Lower lobe of right lung (tissue), 2 donors: ENCODE measurements around the gene FGF1. TPM values are rescaled to one million over a fixed set of nuclear protein-coding genes. Genes with fewer than 3 reads are reported as not detected.

ENCODE experiments used
- ATAC-seq, 2 donors: fragments of 200-7000 bp; cut with Tn5 transposase; one replicate each; pipeline ENCODE4 v1.9.1; 2020 to 2022; ENCODE audit warnings: mild to moderate bottlenecking in 2 of 2, moderate library complexity in 2 of 2
- DNase-seq: peaks from one replicate; pipeline ENCODE4 v3.0.0-alpha.2; 2020
- H3K27ac ChIP-seq: fragments of 200-600 bp; one replicate; pipeline ENCODE4 v1.8.0; 2022
- H3K27me3 ChIP-seq: fragments of 200-600 bp; one replicate; pipeline ENCODE4 v1.8.0; 2022; ENCODE audit warnings: low read depth
- H3K36me3 ChIP-seq: fragments of 200-600 bp; one replicate; pipeline ENCODE4 v1.8.0; 2022; ENCODE audit warnings: mild to moderate bottlenecking
- H3K4me1 ChIP-seq: fragments of 200-600 bp; one replicate; pipeline ENCODE4 v1.8.0; 2022
- H3K4me3 ChIP-seq: fragments of 200-600 bp; one replicate; pipeline ENCODE4 v1.8.0; 2022; ENCODE audit warnings: mild to moderate bottlenecking
- H3K9me3 ChIP-seq: fragments of 200-600 bp; one replicate; pipeline ENCODE4 v1.8.0; 2022
- CTCF ChIP-seq: fragments of 200-600 bp; IDR thresholded peaks from one replicate; pipeline ENCODE4 v1.8.0; 2022; ENCODE audit warnings: antibody characterized with exemption, mild to moderate bottlenecking
- intact Hi-C: fragments of 100-400 bp; cut with DNase I; formaldehyde crosslinking; loops from one replicate; pipeline ENCODE4 v1.11.0; 2022
- total RNA-seq: library from RNA; stranded (reverse); fragmentation: NEBNext Ultra II Directional; extraction: Animal tissue kit (Norgen Biotek cat#: 25700); gene quantifications from one replicate; pipeline ENCODE4 v1.2.1, GENCODE V29; 2021
- donor health status: DM: no; HTN: yes; CAD: no; lungs with severe emphysema.

The FGF1 gene
- total RNA-seq, 1 donor from 2014 or later = 0.97 TPM

GRCh38 chr5:142694092-142694856 lies 8.4 kb upstream of the FGF1 start:
- intact Hi-C loops = no loop called here
- ATAC-seq = no peak
- H3K4me3 ChIP-seq = no peak overlapping the region
- DNase-seq = no peak
- no peaks in the 10 kb centered on the region for H3K36me3 ChIP-seq
- H3K4me1 ChIP-seq = peaks cover 20% of the 10 kb centered on the region
- no peak overlapping the region for H3K27ac ChIP-seq
- no peaks in the 10 kb centered on the region for H3K27me3 ChIP-seq
- TF ChIP-seq CTCF = no peak
- no peaks in the 10 kb centered on the region for H3K9me3 ChIP-seq

- no peaks in the 10 kb centered on the region for H3K9me3 ChIP-seq
- TF ChIP-seq CTCF = no peak
- no peaks in the 10 kb centered on the region for H3K27me3 ChIP-seq
- H3K4me1 ChIP-seq = peaks cover 3% of the 10 kb centered on the region
- peak in 1 of 2 donors; percentile 57 for ATAC-seq
- DNase-seq = no peak
- no peak overlapping the region for H3K27ac ChIP-seq
- no peaks in the 10 kb centered on the region for H3K36me3 ChIP-seq
- H3K4me3 ChIP-seq = no peak overlapping the region
- intact Hi-C loops = no loop called here
These were observed 6.5 kb upstream of the FGF1 start for GRCh38 chr5:142692321-142692894.

- no peak for ATAC-seq
These were observed 4.8 kb upstream of the FGF1 start for GRCh38 chr5:142690667-142691066.

GRCh38 chr5:142689081-142689480 lies 3.2 kb upstream of the FGF1 start:
- TF ChIP-seq CTCF = no peak
- Histone ChIP-seq H3K4me3 (no peak overlapping the region), H3K36me3 (no peaks in the 10 kb centered on the region), H3K4me1 (peaks cover 5% of the 10 kb centered on the region), H3K27me3 (no peaks in the 10 kb centered on the region), H3K9me3 (no peaks in the 10 kb centered on the region), H3K27ac (no peak overlapping the region)
- DNase-seq (no peak), ATAC-seq (no peak)
- intact Hi-C loops = no loop called here

More at GRCh38 chr5:142690667-142691066, 4.8 kb upstream of the FGF1 start:
- Histone ChIP-seq H3K36me3 (no peaks in the 10 kb centered on the region), H3K27me3 (no peaks in the 10 kb centered on the region), H3K4me3 (no peak overlapping the region), H3K9me3 (no peaks in the 10 kb centered on the region), H3K4me1 (no peaks in the 10 kb centered on the region), H3K27ac (no peak overlapping the region)
- no peak for TF ChIP-seq CTCF
- intact Hi-C loops = no loop called here
- no peak for DNase-seq

- Histone ChIP-seq H3K27ac (no peak overlapping the region), H3K4me1 (peaks cover 5% of the 10 kb centered on the region), H3K36me3 (no peaks in the 10 kb centered on the region), H3K27me3 (no peaks in the 10 kb centered on the region), H3K9me3 (no peaks in the 10 kb centered on the region), H3K4me3 (no peak overlapping the region)
- no peak for ATAC-seq
- DNase-seq = no peak
- intact Hi-C loops = no loop called here
- TF ChIP-seq CTCF = no peak
These were observed 2.5 kb upstream of the FGF1 start for GRCh38 chr5:142688281-142688989.
